Embryonic facial prominence (tissue), 1 donor: Measurements from ENCODE around the gene LIPJ.

Experiments
- DNase-seq: peaks from one replicate; pipeline ENCODE4 v3.0.0-alpha.2; 2016; ENCODE audit errors: extremely low spot score

LIPJ gene

DNA sequence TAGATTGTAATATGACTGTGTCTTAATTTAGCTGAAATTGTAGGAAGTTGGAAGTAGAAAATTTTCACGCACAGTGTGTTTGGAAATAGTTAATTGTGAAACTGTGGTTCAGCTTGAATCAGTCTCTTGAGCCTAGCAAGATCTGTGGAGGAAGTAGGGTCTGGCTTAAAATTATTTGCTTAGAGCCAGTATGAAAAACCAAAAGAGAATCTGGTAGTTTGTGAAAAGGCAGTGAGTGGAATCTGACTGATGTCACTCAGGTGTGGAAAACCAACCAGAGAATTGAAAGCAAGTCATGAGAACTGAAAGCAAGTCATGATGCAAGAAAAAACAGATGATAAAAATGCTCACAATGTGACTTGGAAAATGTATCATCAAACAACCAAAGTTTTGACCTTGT is 11.5 kb downstream of the LIPJ start:
- DNase-seq = no peak

DNA sequence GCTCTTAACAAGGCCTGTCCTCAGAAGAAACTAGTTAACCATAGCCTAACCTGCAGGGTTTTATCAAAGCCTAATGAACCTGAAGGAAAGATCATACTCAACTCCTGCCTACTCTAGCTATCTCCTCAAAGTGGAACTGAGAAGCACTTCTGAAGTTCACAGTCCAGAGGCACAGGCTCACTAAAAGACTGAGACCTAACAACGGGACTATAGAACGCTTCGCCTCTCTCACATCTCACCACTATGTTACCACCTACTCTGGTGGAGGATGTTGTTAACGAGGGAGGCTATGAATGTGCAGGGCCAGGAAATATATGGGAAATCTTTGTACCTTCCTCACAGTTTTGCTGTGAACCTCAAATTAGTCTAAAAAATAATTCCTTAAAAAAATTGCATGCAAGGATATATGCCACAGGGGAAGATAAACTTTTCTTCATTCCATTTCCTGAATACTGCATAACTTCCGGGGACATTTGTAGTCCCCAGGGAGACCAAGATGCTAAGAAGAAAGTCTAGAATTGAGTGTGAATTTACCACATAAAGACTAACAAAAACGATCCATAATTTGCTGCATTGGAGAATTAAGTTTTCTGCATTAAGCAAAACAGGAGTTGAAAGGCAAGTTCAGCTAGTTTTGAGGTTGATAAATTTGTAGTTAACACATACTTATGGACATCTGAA is 21.6 kb downstream of the LIPJ start:
- DNase-seq = no peak

GRCh38 chr10:88608780-88609179 is 22.2 kb downstream of the LIPJ start:
- no peak for DNase-seq

DNA sequence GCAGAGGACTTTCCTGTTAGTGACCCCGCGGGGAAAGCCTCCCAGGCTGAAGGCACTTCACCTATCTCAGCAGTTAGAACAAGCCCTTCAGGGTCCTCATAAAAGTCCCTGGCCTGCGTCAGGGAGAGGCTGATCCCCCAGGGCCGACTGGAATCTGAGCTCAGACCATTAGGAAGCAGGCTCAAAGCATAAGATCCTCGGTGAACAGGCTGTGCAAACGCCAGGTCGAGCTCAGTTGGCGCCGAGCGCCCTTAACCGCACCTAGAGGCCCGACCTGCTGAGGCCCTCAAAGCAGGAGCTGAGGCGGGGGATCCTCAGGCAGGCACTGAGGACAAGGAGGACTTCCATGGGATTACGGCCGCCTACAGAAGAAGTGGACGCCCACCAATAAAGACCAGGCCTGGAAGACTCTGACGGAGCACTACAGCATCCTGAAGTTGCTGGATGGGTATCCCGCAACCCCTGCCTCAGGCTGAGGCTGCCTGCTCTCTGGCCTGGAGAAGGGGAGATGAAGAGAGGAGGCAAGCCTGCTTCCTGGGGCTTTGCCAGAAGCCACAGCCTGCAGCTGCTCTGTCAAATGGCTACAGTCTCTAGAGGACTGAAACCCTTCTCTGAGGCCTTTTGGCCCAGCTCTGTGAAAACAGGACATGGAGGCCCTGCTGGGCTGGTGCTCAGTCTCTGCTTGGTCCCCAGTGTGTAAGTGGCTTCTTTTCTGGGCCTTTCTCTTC is 29.9 kb downstream of the LIPJ start:
- DNase-seq = no peak

DNA sequence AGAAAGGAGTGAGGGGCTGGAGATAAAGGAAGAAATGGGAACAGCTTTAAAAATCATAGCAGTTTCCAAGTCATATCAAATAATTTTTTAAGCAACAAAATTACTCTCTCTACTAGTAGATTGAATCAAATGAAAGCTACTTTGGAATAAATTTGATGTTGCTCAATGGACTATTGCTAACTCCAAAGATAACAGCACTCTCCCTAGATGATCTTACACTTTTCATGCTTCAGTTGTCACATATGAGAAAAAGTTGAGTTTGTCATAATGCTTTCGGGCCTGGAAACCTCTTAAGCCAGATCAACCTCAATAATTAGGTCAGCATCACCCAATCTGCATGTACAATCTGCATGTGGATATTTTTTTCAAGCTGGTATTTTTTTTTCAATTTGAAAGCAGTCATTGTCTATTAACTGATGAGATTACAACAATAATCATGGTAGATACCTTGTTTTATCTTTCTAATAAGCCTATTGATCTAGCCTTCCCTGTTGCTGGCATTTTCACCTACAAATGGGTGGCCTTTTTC is 31.3 kb downstream of the LIPJ start:
- DNase-seq = no peak

DNA sequence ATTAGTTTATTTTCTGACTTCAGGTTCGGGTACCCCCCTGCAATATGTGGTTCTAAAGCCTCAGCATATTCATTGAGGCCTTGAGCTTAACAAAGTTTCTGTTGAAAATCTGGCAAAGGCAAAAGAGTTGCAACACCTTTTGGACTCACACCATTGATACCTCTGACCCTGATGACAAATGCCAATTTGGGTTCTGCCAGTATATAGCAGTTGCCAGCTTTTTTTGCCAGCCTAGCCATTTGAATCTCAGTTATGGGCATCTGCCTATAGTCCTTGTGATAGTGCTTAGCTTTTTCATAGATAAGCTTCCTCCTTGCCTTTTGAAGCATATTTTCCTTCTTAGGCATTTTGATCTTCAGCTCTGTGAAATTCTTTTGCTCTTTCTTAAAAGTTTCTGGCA is 31.9 kb downstream of the LIPJ start:
- no peak for DNase-seq

GRCh38 chr10:88620441-88620840 is 33.9 kb downstream of the LIPJ start:
- DNase-seq = no peak

DNA sequence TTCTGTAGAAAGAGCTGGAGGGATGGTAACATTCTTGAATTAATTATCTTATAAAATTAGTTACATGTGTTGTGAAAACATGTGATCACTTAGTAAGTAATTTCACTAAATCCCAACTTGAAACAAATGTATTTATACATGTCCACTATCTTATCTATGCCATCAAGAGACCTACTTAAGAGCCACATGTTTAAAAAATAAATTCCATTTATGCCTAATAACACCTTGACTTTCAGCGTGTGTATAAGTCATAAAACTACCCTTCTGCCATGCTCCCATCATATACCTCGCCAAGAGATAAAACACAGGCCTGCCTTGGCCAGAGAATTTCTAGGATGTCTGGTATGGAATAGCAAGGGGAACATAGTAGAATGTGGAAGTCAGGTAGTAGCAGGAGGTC is 37.3 kb downstream of the LIPJ start:
- DNase-seq = no peak

GRCh38 chr10:88624840-88625239 is 38.3 kb downstream of the LIPJ start:
- no peak for DNase-seq

- no peak for DNase-seq
Observed at GRCh38 chr10:88640186-88640585, 53.6 kb downstream of the LIPJ start.

DNA sequence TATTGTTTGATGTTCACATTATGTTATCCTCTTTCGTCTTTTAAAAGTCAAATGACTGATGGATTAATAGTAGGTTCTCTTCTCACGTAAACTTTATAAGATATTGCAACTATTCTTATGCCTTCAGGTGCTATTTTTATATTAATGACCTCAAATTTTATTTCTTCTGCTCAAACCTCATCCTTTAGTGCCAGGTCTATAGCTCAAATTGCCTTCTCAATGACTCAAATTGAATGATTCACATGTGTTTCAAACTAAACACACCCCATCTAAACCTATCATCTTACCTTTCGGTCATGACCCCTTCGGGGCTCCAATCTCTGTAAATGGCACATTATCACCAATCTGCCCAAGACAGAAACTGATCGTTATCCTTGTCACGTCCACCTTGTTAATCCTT is 55.6 kb downstream of the LIPJ start:
- no peak for DNase-seq

- DNase-seq = no peak
Observed at GRCh38 chr10:88642963-88643362, 56.4 kb downstream of the LIPJ start.

GRCh38 chr10:88647061-88647615 is 60.6 kb downstream of the LIPJ start:
- no peak for DNase-seq

- no peak for DNase-seq
Observed at GRCh38 chr10:88651101-88651551, 64.6 kb downstream of the LIPJ start.

- no peak for DNase-seq
Observed at GRCh38 chr10:88652616-88653015, 66.1 kb downstream of the LIPJ start.
